ENCODE measurements around the gene ACOT7.
"Not testable (repeated sequence)": the region's sequence is repeated elsewhere in the genome, so short reads cannot be mapped to it uniquely, and the experiment has no call there.

ACOT7 gene

GRCh38 chr1:6393400-6394187 is at the start of gene ACOT7:
TSS of gene ACOT7 (minus strand) at chr1:6393767. CDS start at chr1:6393399, 368 bp downstream.
- Mint-ChIP-seq H3K9me3 (no peaks in the 10 kb centered on the region), H3K36me3 (no peaks in the 10 kb centered on the region), H3K4me1 (peaks cover 24% of the 10 kb centered on the region), H3K4me3 (peak within 1 kb of the TSS; percentile 74), H3K27ac (peak within 1 kb of the TSS; percentile 52)
- peak; percentile 84 to 93 for DNase-seq (ENCODE audit: low spot score in 2 of 2)
- peak; percentile 92 for ATAC-seq

GRCh38 chr1:6441586-6441985 is 48.0 kb upstream of the ACOT7 start:
- no peak for DNase-seq (ENCODE audit: low spot score in 2 of 2)
- H3K9me3 Mint-ChIP-seq, result no peaks in the 10 kb centered on the region
- no peak for ATAC-seq
- H3K4me1 Mint-ChIP-seq, result peaks cover 29% of the 10 kb centered on the region
- H3K36me3 Mint-ChIP-seq, result no peaks in the 10 kb centered on the region
- H3K4me3 Mint-ChIP-seq, result no peak overlapping the region
- H3K27ac Mint-ChIP-seq, result no peak overlapping the region

GRCh38 chr1:6440198-6441126 is 46.9 kb upstream of the ACOT7 start:
- peak overlapping the region; percentile 34 for H3K4me3 Mint-ChIP-seq
- DNase-seq (ENCODE audit: low spot score in 2 of 2) (peak in 1 of 2 donors; percentile 54), ATAC-seq (peak; percentile 90)
- no peaks in the 10 kb centered on the region for H3K9me3 Mint-ChIP-seq
- peaks cover 25% of the 10 kb centered on the region for H3K4me1 Mint-ChIP-seq
- H3K27ac Mint-ChIP-seq, result no peak overlapping the region
- no peaks in the 10 kb centered on the region for H3K36me3 Mint-ChIP-seq

GRCh38 chr1:6438047-6438525 is 44.5 kb upstream of the ACOT7 start:
- peaks cover 17% of the 10 kb centered on the region for H3K4me1 Mint-ChIP-seq
- H3K27ac Mint-ChIP-seq, result peak overlapping the region; percentile 37
- DNase-seq (ENCODE audit: low spot score in 2 of 2) (peak; percentile 67 to 86), ATAC-seq (peak; percentile 59)
- no peak overlapping the region for H3K4me3 Mint-ChIP-seq
- no peaks in the 10 kb centered on the region for H3K9me3 Mint-ChIP-seq
- H3K36me3 Mint-ChIP-seq, result no peaks in the 10 kb centered on the region

- DNase-seq (ENCODE audit: low spot score in 2 of 2); H3K36me3 Mint-ChIP-seq: not testable (repeated sequence)
These were observed 43.6 kb upstream of the ACOT7 start for GRCh38 chr1:6437012-6437700.

GRCh38 chr1:6436277-6436676 is 42.7 kb upstream of the ACOT7 start:
- not testable (repeated sequence) for H3K27ac Mint-ChIP-seq; H3K4me3 Mint-ChIP-seq; H3K36me3 Mint-ChIP-seq; DNase-seq (ENCODE audit: low spot score in 2 of 2); ATAC-seq; H3K9me3 Mint-ChIP-seq
- H3K4me1 Mint-ChIP-seq, result peaks cover 17% of the 10 kb centered on the region

More at GRCh38 chr1:6437012-6437700, 43.6 kb upstream of the ACOT7 start:
- ATAC-seq, H3K9me3 Mint-ChIP-seq, H3K4me3 Mint-ChIP-seq, H3K27ac Mint-ChIP-seq: not testable (repeated sequence)
- peaks cover 17% of the 10 kb centered on the region for H3K4me1 Mint-ChIP-seq

GRCh38 chr1:6435547-6435946 is 42.0 kb upstream of the ACOT7 start:
- Mint-ChIP-seq H3K4me3 (no peak overlapping the region), H3K36me3 (no peaks in the 10 kb centered on the region), H3K27ac (no peak overlapping the region), H3K4me1 (peaks cover 17% of the 10 kb centered on the region), H3K9me3 (no peaks in the 10 kb centered on the region)
- ATAC-seq, result no peak
- no peak for DNase-seq (ENCODE audit: low spot score in 2 of 2)

GRCh38 chr1:6435129-6435528 is 41.6 kb upstream of the ACOT7 start:
- no peak for DNase-seq (ENCODE audit: low spot score in 2 of 2)
- H3K36me3 Mint-ChIP-seq, result no peaks in the 10 kb centered on the region
- H3K4me1 Mint-ChIP-seq, result peaks cover 17% of the 10 kb centered on the region
- ATAC-seq, result no peak
- no peak overlapping the region for H3K27ac Mint-ChIP-seq
- H3K9me3 Mint-ChIP-seq, result no peaks in the 10 kb centered on the region
- H3K4me3 Mint-ChIP-seq, result no peak overlapping the region

- peaks cover 12% of the 10 kb centered on the region for H3K4me1 Mint-ChIP-seq
- H3K4me3 Mint-ChIP-seq, result no peak overlapping the region
- H3K27ac Mint-ChIP-seq, result no peak overlapping the region
- no peaks in the 10 kb centered on the region for H3K9me3 Mint-ChIP-seq
- DNase-seq (ENCODE audit: low spot score in 2 of 2), result no peak
- no peak for ATAC-seq
- no peaks in the 10 kb centered on the region for H3K36me3 Mint-ChIP-seq
These were observed 40.6 kb upstream of the ACOT7 start for GRCh38 chr1:6434186-6434585.

GRCh38 chr1:6431645-6432579 is 38.3 kb upstream of the ACOT7 start:
- DNase-seq (ENCODE audit: low spot score in 2 of 2); H3K36me3 Mint-ChIP-seq; H3K27ac Mint-ChIP-seq; H3K4me3 Mint-ChIP-seq; H3K9me3 Mint-ChIP-seq; H3K4me1 Mint-ChIP-seq: not testable (repeated sequence)
- ATAC-seq, result peak; percentile 25

- H3K4me1 Mint-ChIP-seq; ATAC-seq; H3K36me3 Mint-ChIP-seq; DNase-seq (ENCODE audit: low spot score in 2 of 2); H3K9me3 Mint-ChIP-seq; H3K4me3 Mint-ChIP-seq; H3K27ac Mint-ChIP-seq: not testable (repeated sequence)
These were observed 36.3 kb upstream of the ACOT7 start for GRCh38 chr1:6429660-6430411.

- ATAC-seq; H3K27ac Mint-ChIP-seq; H3K4me1 Mint-ChIP-seq; H3K36me3 Mint-ChIP-seq; DNase-seq (ENCODE audit: low spot score in 2 of 2); H3K9me3 Mint-ChIP-seq; H3K4me3 Mint-ChIP-seq: not testable (repeated sequence)
These were observed 34.9 kb upstream of the ACOT7 start for GRCh38 chr1:6428453-6428852.

GRCh38 chr1:6427441-6428390 is 34.1 kb upstream of the ACOT7 start:
- no peak overlapping the region for H3K4me3 Mint-ChIP-seq
- no peak overlapping the region for H3K27ac Mint-ChIP-seq
- no peak for ATAC-seq
- no peaks in the 10 kb centered on the region for H3K9me3 Mint-ChIP-seq
- H3K4me1 Mint-ChIP-seq, result peaks cover 9% of the 10 kb centered on the region
- H3K36me3 Mint-ChIP-seq, result no peaks in the 10 kb centered on the region
- DNase-seq (ENCODE audit: low spot score in 2 of 2), result no peak
